HCT116 (cell line): ENCODE measurements around the gene ZNRF3. TPM values are rescaled to one million over a fixed set of nuclear protein-coding genes. Genes with fewer than 3 reads are reported as not detected.

ENCODE experiments used
- ATF3 ChIP-seq: IDR thresholded peaks from 2 replicates; pipeline ENCODE4 v1.6.1; 2012
- CBX3 ChIP-seq: IDR thresholded peaks from 2 replicates; pipeline ENCODE4 v1.6.1; 2012; ENCODE audit warnings: low read depth
- CTCF ChIP-seq, 3 experiments: fragments of 200-600 bp in 1 of 3; sonication (generic) in 1 of 3; IDR thresholded peaks in 2 of 3; conservative IDR thresholded peaks in 1 of 3; 2 replicates each; pipeline ENCODE4 v1.5.1; 2012 to 2017; ENCODE audit warnings: low read depth in 2 of 3, low read length in 2 of 3, antibody characterized with exemption in 1 of 3, borderline replicate concordance in 1 of 3, control low read depth in 1 of 3, mild to moderate bottlenecking in 1 of 3, mixed read lengths in 1 of 3, mixed run types in 1 of 3, moderate library complexity in 1 of 3; ENCODE audit not compliant: insufficient read depth in 1 of 3
- EGR1 ChIP-seq: IDR thresholded peaks from 2 replicates; pipeline ENCODE4 v1.6.1; 2012; ENCODE audit warnings: low read depth
- EZH2 ChIP-seq: fragments of 200-600 bp; sonication (generic); IDR thresholded peaks from 2 replicates; pipeline ENCODE4 v1.6.1; 2017; ENCODE audit warnings: antibody characterized with exemption, mixed run types
- JUND ChIP-seq: IDR thresholded peaks from 2 replicates; pipeline ENCODE4 v1.6.1; 2012
- POLR2A ChIP-seq: IDR thresholded peaks from 2 replicates; pipeline ENCODE4 v1.7.0; 2011; ENCODE audit warnings: borderline replicate concordance; ENCODE audit not compliant: insufficient read depth, insufficient read length; ENCODE audit errors: extremely low read depth
- POLR2AphosphoS5 ChIP-seq: IDR thresholded peaks from 2 replicates; pipeline ENCODE4 v1.6.1; 2011; ENCODE audit warnings: mild to moderate bottlenecking, low read depth, low read length, moderate library complexity
- RAD21 ChIP-seq: IDR thresholded peaks from 2 replicates; pipeline ENCODE4 v1.6.1; 2012; ENCODE audit warnings: low read depth, mild to moderate bottlenecking
- REST ChIP-seq: IDR thresholded peaks from 2 replicates; pipeline ENCODE4 v1.6.1; 2012; ENCODE audit warnings: low read depth
- SP1 ChIP-seq: IDR thresholded peaks from 2 replicates; pipeline ENCODE4 v1.6.1; 2012; ENCODE audit warnings: low read depth
- TCF7L2 ChIP-seq: IDR thresholded peaks from 2 replicates; pipeline ENCODE4 v1.7.0; 2011; ENCODE audit warnings: borderline replicate concordance, inconsistent platforms; ENCODE audit not compliant: insufficient read depth, insufficient read length; ENCODE audit errors: extremely low read depth
- YY1 ChIP-seq: IDR thresholded peaks from 2 replicates; pipeline ENCODE4 v1.6.1; 2011; ENCODE audit warnings: low read length, low read depth, moderate library complexity, mild to moderate bottlenecking; ENCODE audit not compliant: insufficient replicate concordance; ENCODE audit errors: extremely low read depth
- ZFX ChIP-seq: fragments of 450-650 bp; IDR thresholded peaks from 2 replicates; pipeline ENCODE4 v1.6.1; 2017
- total RNA-seq: library from RNA; stranded (reverse); gene quantifications from one replicate; pipeline ENCODE4 v1.2.1, GENCODE V29; 2021; ENCODE audit not compliant: unreplicated experiment
- TF ChIP-seq, protein P1 (sequence below): IDR thresholded peaks from 2 replicates; pipeline ENCODE4 v1.6.1; 2012

Gene ZNRF3
- total RNA-seq, 1 experiment from 2014 or later, result 12.2 TPM

GRCh38 chr22:28923826-28924732 lies 40.7 kb downstream of the ZNRF3 start (continued):
- TF ChIP-seq REST (no peak), CBX3 (no peak), ZFX (no peak), CTCF (IDR thresholded peaks at IDR 0.05 in 2 of 3, conservative IDR thresholded peaks at IDR 0.05 in 1 of 3; ENCODE audit: borderline replicate concordance in 1 of 3, insufficient read depth in 1 of 3, low read depth in 2 of 3, low read length in 2 of 3) (no peak), EZH2 (no peak), POLR2A (no peak), POLR2AphosphoS5 (peak; percentile 32; the same call in 1 of the 2 replicates), EGR1 (peak; percentile 73), JUND (0 out of 2 replicates have a peak, but pooled peaks have one; percentile 35), ATF3 (peak; percentile 51; the same call in 1 of the 2 replicates), RAD21 (no peak), SP1 (peak; percentile 49; the same call in 1 of the 2 replicates), YY1 (no peak), TCF7L2 (peak; percentile 100)
- TF ChIP-seq, protein P1, sequence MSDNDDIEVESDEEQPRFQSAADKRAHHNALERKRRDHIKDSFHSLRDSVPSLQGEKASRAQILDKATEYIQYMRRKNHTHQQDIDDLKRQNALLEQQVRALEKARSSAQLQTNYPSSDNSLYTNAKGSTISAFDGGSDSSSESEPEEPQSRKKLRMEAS, result 0 out of 2 replicates have a peak, but pooled peaks have one; percentile 42
- TF ChIP-seq, all 23 proteins: peak for 9
